GM19395 (cell line): Measurements from ENCODE around the gene PRKCB.

Experiments
- ATAC-seq: cut with Tn5 transposase; IDR thresholded peaks from one replicate; pipeline ENCODE4 v1.9.1; 2021; ENCODE audit warnings: mild to moderate bottlenecking, moderate library complexity; ENCODE audit not compliant: unreplicated experiment

Gene PRKCB

DNA sequence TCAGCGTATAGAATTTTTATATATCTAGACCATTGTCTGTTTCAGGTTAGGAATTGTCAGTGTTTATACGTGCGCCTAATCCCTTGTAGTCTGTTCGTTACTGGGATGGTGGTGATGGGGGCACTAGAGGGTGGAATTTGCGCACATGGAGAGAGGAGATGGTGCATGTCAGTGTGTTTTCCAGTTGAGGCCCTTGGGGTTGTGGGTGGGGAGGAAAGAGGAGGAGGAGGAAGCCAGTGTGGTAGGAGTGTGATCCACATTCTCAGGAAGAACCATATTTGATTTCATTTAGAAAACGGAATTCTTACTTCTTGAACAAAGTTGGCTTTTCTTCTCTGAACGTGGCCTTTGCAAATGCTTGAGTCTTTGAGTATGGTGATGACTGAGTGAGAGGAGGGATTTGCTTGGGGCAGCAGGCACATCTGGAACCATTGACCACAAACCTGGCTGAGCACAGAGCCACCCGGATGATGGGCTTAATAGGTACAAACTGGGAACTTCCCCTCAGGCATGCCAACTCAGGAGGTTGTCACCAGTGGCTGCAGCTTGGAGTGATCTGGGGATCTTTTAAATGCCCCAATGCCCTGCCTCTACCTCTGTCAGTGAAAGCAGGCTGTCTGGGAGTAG lies 98.9 kb downstream of the PRKCB start:
- ATAC-seq, result no peak

DNA sequence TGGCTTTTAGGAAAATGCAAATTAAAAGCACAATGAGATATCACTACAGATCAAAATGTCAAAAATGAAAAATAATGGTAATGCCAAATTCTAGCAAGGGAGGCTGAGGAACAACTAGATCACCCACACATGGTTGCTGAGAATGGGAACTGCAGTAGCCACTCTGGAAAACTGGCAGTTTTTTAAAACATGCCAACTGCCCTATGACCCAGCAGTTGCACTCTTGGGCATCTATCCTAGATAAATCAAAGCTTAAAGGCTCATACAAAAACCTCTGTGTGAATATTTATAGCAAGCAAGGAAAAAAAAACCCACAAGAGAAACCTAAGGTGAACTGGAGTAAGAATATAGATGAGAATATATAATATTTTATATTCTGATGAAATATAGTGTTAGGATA lies 104.3 kb downstream of the PRKCB start:
- ATAC-seq, result no peak

DNA sequence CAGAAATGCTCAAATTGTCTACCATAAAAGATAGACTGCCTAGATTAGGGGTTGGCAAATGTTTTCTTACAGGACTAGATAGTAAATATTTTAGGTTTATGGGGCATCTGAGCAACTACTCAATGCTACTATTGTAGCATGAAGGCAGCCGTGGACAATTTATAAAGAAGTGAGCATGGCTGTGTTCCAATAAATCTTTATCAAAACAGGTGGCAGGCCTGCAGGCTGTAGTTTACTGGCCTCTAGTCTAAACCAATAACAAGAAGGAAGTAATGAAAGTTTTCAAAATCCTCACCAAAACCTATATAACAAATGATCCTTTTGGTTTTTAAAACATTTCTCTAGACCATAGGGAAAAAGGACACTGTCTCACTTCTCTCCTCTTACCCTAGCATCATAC lies 105.2 kb downstream of the PRKCB start:
- no peak for ATAC-seq

DNA sequence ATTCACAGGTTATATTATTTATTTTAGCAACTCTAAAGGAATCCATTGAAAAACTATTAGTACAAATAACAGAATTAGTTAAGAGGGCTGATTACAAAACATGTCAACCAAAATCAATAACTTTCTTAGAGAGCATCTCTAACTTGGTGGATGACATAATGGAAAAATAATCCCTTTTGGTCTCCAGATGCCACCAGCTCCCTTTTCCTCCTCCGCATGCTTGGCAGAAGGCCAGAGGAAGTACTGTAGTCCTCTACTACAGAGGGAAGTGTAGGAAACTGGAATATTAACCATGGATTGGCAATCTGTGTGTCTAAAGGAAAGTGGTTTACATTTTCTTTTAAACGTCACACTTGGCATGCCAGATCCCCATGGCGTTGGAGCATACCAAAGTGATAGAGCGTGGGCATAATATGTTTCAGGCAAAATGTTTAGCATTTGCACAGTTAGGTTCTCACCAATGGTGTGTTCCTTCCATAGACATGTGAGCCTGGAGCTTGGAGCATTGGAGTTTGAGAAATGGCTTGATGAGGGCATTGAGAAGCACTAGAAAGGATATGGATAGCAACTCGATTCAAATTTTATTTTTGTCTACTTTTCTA lies 106.3 kb downstream of the PRKCB start:
- no peak for ATAC-seq

DNA sequence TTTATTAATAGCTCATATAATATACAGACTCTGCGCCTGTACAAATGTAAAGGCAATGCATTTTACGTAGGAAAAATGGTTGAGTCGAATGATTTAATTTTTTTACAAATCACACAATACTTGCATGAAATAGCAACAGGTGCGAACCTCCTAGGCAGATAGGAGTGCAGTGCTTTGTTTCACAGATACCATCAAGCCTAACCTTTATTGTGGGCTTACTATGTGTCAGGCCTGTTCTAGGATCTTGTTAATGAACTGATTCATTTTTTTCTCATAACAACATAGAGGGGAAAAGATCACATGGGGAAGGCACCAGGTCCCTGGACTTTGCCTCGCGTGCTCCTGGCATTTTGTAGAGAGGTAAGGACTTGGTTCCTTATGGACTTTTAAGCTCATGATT lies 107.8 kb downstream of the PRKCB start:
- ATAC-seq, result no peak

DNA sequence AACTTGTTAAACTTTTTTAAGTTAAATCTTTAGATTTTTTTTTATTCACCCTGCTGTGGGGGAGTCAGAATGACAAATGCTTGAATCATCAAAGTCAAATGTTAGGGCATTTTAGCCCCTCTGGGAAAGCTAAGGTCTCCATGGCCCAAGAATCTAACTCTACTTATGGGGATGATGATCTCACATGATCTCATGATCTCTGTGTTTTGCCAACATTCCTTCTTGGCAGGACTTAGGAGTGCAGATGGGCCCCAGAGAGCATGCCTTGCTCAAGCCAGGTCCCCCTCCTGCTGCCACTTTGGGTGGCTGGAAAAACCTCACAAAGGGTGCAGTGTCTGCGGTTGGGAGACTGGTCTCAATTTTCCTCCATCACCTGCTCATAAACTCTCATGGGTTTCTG lies 108.6 kb downstream of the PRKCB start:
- no peak for ATAC-seq

DNA sequence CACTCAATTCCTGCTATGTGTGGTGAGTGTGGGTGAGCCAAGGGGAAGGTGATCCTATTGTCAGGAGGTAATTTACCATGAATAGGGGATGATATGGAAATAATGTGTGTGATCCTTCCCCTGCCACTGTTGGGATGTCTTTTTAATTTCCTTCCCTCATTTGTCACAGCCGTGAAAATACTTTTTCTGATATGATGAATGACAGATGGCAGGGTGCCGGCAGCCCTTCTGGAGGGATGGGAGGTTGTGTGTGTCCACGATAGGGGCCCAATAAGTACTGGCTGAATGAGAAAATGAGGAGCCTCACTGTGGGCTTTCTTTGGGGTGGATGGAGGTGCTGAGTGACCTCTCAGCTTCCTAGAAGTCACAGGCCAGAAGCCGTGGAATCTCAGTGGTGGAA lies 109.5 kb downstream of the PRKCB start:
- ATAC-seq, result no peak

DNA sequence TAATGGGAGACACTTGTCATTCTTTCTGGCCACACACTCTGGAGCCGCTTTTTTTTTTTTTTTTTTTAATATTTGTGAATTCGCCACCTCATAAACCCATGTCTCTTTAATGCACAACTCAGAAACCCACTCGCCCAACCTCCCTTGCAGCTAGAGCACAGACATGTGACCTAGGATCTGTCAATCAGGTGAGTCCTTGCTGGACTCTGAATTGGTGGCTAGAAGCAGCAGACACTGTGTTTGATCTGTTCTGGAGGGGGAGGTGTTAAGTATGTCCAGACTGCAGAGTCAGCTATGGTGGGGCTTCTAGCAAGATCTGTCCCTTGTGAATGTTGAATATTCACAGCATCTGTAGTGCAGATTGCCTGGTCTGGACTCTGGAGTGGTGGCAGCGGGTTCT lies 112.1 kb downstream of the PRKCB start:
- no peak for ATAC-seq

DNA sequence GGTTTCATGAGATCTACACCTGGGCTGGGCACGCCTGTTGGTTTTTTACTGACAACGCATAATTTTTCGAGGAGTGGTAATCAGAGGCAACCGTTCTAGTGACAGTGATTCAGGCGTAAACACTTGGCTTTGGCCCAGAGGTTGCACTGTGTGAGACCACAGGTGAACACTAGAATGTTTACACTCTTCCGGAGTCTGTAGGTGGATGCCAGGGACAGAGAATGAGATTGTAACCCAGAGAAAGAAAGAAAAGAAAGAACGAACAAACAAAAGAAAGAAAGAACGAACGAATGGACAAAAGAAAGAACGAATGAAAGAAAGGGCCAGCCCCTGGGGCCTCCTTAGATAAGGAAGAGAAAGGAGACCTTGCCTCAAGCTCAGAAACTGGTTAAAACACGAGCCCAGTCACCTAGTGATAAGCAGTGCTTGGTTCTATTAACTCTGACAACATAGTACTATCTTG lies 113.2 kb downstream of the PRKCB start:
- ATAC-seq, result no peak

DNA sequence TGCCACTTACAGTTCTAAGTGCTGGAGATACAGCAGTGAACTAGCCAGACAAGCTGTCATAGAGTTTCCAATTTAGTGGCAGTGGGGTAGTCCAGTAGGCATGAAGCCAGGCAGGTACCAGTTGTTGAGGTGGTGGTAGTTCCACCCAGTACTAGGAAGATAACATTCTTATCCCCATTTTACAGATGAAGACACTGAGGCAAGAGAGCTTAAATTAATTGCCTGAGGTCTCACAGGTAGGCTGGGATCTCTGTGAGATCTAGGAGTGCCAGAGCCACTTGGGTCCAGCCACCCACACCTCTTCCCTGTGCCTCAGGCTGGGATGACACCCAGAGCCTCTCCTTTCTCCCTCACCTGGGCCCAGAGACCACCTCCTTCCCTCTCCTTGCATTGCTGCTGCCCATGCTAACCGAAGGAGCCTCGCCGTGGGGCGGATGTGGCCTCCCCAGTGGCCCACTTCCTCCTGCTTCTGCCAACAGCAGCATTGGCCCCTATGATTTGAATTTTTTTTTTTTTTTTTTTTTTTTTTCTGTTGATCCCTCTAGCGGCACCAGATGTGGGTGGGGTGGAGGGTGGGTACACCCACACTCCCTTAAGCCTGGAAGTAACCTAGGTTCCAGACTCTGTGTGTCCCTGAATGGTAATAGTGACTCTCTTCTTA lies 114.0 kb downstream of the PRKCB start:
- no peak for ATAC-seq

DNA sequence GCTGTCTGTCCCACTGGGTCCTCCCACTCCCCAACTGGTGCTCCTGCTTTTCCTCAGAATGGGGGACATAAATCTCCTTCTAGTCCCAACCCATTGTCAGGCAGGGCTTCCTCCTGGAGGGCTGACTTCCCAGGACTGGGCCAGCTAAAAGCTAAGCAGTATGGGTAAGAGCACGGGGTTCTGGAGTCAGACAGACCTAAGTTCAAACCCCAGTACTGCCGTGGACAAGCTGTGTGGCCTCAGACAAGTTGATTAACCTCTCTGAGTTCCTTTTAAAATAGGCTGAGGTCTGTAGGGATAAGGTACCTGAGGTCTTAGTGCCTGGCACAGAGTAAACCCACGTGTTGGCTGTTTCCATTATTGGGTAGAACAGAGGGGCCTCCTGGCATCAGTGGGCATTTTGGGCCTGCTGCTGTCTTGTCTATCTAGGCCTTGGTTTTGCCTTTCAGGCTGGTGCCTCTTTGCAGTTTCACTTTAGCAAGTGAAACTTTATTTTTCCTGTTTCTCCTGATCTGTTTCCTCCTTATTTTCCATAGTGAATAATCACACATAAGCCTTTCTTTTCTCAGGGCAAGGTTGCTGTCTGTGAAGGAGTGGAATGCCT lies 114.6 kb downstream of the PRKCB start:
- no peak for ATAC-seq

DNA sequence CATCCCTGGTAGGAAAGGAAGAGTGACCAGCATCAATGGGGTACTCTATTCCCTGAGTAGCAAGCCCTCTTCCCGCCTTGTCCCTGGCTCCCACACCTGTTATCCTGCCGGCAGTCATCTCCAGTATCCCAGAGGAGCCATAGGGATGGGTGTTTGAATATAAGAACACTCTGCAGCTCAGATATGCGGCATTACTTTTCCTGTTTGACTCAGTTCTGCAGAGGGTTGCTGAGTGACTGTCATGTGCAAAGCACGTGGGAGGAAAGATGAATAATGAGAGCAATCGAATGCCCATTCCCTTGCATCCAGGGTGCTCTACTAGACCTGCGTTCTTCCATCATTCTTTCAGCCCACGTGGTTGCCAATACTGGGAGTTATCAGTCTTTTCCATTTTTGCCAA lies 115.1 kb downstream of the PRKCB start:
- ATAC-seq, result no peak

DNA sequence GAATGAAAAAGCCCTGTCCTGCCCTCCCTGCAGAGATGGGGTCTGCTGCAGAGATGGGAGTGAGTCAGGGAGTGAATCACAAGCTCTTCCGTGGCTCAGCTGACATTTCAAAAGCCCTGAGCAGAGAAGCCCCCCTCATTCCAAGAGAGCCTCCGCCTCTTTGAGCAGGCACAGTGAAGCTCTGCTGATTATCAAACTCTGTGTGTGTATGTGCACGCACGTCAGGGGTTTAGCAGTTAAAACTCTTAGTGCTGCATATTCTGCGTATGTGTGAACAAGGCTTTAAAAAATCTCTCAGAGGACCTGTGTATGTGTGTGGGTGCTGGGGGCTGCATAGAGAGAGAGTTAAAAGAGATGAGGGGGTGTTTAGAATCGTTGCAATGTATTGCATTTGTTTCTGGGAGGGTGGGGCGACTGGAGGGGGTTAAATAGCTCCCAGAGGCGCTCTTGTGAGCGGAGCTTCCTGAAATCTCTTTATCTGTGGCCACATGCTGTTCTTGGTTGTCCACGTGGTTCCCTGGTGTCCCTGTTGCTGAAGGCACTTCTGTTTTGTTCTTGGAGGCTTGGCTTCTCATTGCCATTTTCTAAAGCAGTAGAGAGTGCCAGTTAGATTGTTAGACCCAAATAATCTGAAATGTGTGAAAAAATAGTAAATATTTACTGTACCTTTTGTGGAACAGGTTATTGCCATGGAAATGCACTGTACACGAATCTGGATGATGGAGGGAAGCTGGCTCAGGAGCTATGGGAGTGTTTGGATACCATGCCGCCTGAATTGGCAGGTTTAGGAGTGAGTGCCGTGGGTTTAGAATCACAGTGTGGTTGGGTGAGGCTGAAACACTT lies 116.6 kb downstream of the PRKCB start:
- ATAC-seq, result no peak

DNA sequence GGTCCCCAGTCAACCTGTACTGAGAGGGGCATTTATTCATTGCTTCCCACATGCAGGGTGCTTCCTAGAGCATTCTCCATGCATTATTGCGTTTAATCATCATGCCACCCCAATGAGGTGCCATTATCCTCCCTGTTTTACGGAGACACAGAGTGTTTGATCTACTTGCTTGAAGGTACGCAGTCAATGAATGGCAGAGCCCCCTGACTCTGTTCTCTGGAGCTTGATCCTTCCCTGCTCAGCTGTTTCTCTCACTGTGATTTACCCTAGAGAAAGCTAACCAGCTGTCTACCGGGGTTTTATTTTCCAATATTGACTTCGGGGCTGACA lies 117.2 kb downstream of the PRKCB start:
- ATAC-seq, result no peak

DNA sequence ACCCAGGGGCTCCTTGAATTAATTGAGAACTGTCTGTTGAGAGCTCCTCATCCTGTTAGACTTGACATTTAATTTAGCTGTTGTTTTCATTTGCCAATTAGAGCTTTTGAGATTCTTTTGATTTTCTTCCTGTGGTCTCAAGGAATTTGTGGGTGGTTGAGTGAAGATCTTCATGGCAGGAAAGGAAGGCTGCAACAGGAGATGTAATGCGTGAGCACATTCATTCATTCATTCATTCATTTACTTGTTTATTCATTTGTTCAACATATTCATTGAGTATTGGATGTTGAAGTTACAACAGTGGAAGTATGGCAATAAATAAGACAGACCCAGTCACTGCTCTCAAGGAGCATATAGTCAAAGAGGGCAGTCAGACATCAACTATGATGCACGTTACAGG lies 117.7 kb downstream of the PRKCB start:
- no peak for ATAC-seq

DNA sequence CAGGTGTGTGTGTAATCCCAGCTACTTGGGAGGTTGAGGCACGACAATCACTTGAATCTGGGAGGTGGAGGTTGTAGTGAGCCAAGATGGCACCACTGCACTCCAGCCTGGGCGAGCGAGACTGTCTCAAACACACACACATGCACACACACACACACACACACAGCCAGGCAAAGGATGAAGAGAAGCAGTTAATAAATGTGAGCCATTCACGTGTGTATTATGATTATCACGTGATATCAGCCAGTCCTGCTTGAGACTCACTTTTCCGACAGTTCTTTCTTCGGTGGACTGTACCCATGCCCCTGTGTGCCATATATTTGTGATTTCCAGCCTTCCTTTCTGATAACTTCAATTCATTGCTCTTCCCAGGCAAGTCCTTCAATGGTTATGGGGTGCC lies 119.3 kb downstream of the PRKCB start:
- no peak for ATAC-seq

DNA sequence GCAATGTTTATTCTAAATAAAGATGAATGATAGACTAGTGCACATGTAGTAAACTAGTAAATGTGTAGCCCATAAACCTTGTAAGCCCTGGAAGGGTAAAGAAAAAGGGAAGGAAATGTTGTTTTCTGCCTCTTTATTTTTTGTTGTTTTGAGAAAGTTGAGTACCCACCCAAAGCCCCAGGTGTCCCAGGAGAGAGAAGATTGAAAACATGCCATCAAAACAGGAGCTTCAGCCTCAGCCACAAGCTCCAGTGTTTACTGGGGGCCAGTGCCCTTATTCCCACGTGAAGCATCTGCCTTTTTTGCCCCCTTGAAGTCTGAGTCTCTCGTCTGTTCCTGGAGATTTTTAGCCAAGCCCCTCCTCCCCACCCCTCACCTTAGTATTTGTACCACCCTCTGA lies 121.5 kb downstream of the PRKCB start:
- no peak for ATAC-seq

DNA sequence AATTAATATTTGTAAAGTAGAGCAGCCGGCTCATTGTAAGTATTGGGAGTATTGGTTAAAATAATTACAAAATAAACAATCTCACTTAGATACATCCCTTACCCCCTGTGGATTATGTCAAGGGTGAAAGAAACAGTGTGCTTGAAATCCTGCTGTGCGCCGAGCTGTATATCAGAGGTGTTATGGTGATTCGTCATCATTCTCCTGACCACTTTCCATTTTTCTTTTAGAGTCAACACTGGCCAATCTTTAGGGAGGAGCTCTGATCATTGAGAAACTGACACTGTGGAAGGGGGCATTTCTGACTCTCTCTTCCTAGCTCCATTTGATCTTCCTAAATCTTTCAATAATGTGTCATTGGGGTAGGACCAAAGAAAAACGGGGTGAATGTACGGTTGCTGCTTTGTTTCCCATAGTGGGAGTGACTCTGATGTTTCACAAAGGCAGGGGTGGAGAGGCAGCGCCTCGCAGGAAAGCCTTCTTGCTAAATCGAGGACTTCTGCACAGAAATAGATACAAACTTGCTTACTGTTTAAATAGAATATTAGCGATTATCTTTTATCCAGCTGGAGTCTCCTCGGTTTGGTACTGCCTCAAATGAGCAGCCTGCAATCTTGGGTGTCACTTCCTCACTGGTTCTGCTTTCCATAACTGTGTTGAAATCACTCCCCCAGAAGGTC lies 123.4 kb downstream of the PRKCB start:
- ATAC-seq, result peak; percentile 62

DNA sequence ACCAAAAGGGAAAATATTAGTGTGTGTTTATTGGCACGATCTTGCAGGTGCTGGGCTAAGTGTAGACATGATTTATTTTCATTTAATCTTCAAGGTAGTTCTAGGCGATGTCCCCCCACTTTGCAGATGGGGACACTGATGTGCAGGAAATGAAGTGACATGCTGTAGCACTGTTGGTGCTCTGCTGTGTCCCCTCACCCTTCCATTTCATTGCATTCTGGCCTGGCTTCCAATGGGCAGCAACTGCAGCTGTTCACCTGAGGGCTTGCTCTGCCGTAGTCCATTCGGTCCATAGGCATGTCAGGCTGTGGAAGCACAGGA lies 123.9 kb downstream of the PRKCB start:
- no peak for ATAC-seq

DNA sequence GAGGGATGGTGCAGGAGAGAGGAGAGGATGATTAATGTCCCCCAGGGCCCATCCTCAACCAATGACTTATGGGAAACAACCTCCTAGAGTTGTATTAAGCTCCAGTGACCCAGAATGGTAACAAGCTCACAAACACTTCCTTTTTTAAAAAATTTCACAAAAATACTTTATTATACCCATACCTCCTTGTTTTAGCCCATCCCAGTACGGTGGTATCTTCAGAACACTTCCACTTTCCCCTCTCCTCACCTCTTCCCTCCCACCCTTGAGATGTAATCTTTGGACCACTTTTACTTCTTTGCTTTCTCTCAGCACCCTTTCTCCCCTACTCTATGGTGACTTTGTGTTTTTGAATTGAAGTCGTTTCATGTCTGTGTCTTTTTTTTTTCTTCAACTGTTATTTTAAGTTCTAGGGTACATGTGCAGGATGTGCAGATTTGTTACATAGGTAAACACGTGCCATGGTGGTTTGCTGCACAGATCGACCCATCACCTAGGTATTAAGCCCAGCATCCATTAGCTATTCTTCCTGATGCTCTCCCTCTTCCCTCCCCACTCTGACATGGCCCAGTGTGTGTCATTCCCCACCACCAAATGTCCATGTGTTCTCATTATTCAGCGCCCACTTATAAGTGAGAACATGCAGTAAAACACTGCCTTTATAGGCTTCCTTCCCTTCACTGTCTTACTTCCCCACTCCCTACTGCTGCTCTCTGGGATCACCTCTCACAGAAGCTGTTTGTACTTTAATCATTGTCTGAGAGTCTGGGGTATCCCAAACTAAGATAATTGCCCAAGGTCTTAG lies 124.5 kb downstream of the PRKCB start:
- no peak for ATAC-seq
